Measurements from ENCODE around the gene BRCA1.
"Not testable (repeated sequence)": the region's sequence is repeated elsewhere in the genome, so short reads cannot be mapped to it uniquely, and the experiment has no call there.

BRCA1 gene

DNA sequence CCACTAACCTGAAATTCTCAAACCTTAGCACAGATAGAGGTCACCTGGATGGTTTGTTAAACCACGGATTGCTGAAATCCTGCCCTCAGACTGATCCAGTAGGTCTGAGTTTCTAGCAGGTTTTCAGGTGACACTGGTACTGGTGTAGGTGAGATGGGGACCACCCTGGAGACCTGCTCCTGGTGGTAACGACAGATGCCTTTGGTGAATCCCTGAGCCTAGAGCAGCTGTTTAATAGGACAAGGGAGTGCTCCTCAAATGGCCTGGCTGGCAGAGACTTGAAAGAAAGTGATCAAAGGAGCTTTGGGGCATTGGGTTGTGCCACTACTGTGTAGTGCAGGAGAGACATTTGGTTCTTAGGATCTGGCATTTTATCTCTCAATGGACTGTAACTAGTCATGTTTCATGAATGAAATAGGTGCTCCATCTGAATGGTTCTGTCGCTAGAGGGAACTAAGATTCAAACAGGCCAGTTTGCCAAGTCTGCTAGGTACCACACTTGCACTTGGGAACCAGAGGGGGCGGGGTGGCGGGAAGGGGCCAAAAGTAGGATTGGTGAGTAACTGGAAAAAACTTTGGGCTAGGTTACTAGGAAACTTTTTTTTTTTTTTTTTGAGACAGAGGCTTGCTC, 121.5 kb downstream of the BRCA1 start:
- no peak for DNase-seq (ENCODE audit: low read depth)

DNA sequence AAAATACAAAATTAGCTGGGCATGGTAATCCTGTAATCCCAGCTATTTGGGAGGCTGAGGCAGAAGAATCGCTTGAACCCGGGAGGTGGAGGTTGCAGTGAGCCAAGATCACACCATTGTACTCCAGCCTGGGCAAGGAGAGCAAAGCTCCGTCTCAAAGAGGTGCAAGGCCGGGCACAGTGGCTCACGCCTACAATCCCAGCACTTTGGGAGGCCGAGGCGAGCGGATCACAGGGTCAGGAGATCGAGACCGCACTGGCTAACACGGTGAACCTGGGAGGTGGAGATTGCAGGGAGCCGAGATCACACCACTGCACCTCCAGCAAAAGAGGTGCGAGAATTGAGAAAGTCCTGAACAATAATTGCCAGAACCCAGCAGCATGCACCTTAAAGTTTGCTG, 124.3 kb downstream of the BRCA1 start:
- DNase-seq (ENCODE audit: low read depth), result not testable (repeated sequence)

DNA sequence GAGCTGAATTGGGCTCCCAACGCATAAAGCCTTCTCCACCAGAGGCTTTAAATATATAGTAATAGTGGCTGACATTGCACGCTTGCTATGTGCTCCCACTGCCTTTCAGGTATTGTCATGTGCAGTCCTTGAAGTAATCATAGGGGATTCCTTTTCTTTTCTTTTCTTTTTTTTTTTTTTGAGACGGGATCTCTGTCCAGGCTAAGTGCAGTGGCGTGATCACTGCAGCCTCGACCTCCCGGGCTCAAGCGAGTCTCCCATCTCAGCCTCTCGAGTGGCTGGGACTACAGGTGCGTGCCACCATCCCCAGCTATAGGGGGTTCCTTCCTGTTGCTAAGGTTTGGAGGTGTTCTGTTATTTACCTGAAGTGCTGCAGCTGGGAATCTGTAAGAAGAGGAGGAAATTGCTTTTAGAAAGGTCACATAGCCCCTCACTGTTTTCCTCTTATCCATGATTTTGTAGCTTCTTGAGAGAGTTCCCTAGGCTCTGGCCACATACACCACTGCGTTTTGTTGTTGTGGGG, 126.1 kb downstream of the BRCA1 start:
- no peak for DNase-seq (ENCODE audit: low read depth)

- peak; percentile 97 for DNase-seq (ENCODE audit: low read depth)
Observed at GRCh38 chr17:42997984-42998938, 126.9 kb downstream of the BRCA1 start, which contains the start of gene RPL27. RPL27 (plus strand) TSS chr17:42998419; CDS start chr17:42998751, 332 bp downstream.

DNA sequence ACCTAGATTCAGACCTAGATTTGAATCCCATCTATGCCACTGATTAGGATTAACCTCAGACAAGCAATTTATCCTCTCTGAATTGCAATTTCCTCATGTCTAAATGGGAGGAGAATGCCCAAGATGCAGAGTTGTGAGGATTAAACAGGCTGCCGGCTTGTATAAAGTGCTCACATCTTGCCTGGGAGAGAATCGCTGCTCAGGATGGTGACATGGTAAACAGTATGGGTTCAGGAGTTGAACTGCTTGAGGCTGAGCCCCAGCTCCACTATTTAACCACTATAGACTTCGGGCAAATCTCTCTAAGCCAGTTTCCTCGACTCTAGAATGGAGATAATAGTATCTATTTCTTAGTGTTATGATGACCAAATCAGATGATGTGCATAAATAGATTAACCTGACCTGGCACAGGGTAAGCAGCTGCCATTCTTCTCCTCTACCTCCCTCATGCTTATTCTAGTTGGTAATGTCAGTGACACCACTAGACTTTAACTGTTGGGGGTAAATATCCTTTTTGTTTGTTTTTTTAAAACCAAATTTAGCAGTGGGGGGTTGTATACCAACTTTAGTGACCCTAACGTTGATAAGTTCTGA, 127.7 kb downstream of the BRCA1 start:
- no peak for DNase-seq (ENCODE audit: low read depth)

Data from stimulated activated CD8-positive, alpha-beta memory T cell treated with anti-CD3 and anti-CD28 coated beads, Interleukin-12 subunit alpha, Interleukin-12 subunit beta, amount 100 ng/mL, for 1 hour (primary cell).